ENCODE data around the gene RBMY1F. TPM values are rescaled to one million over a fixed set of nuclear protein-coding genes. Genes with fewer than 3 reads are reported as not detected.
"Not testable (repeated sequence)": the region's sequence is repeated elsewhere in the genome, so short reads cannot be mapped to it uniquely, and the experiment has no call there.

RBMY1F gene
- polyA plus RNA-seq (2011; rRNA removed) (not detected in 2 replicates), polyA minus RNA-seq (2011; rRNA and poly(A)+ RNA removed) (not detected in 2 replicates)

DNA sequence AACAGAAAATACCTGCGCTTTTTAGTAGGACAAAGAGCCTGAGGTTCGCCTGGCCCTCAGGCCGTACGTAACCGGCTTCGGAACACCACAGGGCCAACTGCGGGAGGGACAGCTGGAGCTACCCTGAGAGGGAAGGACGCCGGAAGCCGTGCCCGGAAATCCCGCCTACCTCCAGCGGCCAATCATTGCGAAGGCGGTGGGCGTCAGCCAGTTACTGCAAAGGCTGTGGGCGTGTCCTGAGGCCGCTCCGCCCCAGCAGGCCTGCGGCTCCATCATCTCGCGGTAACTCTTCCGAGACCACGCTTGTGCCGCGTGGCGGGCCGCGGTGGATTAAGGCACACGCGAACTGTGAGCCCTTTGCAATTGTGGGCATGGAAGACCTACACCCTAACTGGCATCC is at the start of gene RBMY1F:
Gene RBMY1F (minus strand): TSS at position 101 of the 400 bp plus-strand sequence. CDS start 1,954 bp downstream, outside the sequence.
- H3K27me3 ChIP-seq (ENCODE audit: control insufficient read depth, insufficient read depth, low read length); H3K36me3 ChIP-seq (ENCODE audit: control insufficient read depth, insufficient read depth, low read length); POLR2A ChIA-PET; CTCF ChIA-PET; H3K4me3 ChIP-seq (ENCODE audit: low read depth, low read length); DNase-seq (ENCODE audit: low read depth): not testable (repeated sequence)

GRCh38 chrY:22151144-22151543 is 31.6 kb downstream of the RBMY1F start:
- not testable (repeated sequence) for H3K27me3 ChIP-seq (ENCODE audit: control insufficient read depth, insufficient read depth, low read length)

DNA sequence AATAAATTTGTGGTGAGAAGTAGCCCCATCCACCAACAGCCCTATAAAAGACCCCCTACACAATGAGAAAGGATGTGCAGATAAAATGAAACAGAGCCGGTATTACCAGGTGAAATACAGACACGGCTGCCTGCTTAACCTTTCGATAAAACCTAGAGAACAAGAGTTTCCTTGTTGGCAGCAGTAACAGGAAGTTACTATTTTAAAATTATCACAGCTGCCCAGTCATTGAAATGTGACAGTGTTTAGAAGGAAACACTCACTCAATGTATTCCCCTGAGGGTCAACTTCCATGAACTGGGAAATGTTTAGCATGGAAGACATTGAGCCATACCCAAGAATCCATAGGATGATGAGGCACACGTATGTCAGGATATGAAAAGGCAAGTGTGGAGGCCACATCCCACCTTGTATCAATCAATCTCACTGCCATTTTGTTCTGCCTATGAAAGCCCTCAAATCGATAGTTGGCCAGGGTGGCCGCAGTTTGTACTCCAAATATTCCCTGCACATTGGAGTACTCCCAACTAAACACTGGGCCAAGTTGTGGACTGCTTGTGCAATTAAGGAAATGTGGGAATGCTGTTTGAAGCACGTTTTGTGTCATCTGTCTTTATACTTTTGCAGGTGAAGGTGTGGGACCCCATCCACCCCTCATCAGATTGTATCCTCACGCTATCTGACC is 41.6 kb downstream of the RBMY1F start:
- POLR2A ChIA-PET; H3K4me3 ChIP-seq (ENCODE audit: low read depth, low read length); H3K27me3 ChIP-seq (ENCODE audit: control insufficient read depth, insufficient read depth, low read length); CTCF ChIA-PET; H3K36me3 ChIP-seq (ENCODE audit: control insufficient read depth, insufficient read depth, low read length); DNase-seq (ENCODE audit: low read depth): not testable (repeated sequence)

More at GRCh38 chrY:22151144-22151543, 31.6 kb downstream of the RBMY1F start:
- DNase-seq (ENCODE audit: low read depth); H3K36me3 ChIP-seq (ENCODE audit: control insufficient read depth, insufficient read depth, low read length); POLR2A ChIA-PET; H3K4me3 ChIP-seq (ENCODE audit: low read depth, low read length); CTCF ChIA-PET: not testable (repeated sequence)

DNA sequence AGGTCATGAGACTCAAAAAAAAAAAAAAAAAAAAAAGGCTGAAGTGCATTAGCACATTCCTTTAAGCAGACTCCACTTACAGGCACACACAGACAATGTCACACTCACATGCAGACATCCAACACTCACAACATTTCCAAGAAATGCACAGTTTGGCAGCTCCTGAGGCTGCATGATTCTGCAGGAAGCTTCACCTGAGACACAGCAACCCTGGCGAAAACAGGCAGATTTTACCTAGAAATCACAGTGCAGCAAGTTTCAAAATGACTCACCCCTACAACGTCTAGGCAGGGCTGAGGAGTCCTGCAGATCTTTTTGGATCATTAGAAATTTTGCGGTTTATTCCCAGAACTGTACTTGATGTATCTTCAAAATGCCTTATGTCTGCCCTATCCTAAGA is 48.0 kb downstream of the RBMY1F start:
- POLR2A ChIA-PET; H3K4me3 ChIP-seq (ENCODE audit: low read depth, low read length); H3K27me3 ChIP-seq (ENCODE audit: control insufficient read depth, insufficient read depth, low read length); CTCF ChIA-PET; H3K36me3 ChIP-seq (ENCODE audit: control insufficient read depth, insufficient read depth, low read length); DNase-seq (ENCODE audit: low read depth): not testable (repeated sequence)

DNA sequence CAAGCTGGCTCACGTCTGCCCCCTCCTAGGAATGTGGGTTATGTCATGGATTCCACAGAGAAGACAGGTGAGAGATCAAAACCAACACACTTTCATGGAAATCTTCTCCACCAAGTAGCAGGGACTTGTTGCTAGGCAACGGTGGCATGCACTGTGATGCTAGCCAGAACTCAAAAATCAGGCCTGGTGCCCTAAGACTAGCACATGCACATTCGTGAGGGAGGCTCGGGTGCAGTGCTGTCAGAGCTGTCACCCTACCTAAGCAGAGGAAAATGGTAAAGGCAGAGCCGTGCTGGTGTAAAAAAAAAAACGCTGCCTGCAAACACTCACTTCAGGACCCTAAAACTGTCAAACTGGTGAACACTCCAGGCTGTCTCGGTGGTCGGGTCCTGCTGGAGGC is 52.2 kb downstream of the RBMY1F start:
- CTCF ChIA-PET; H3K36me3 ChIP-seq (ENCODE audit: control insufficient read depth, insufficient read depth, low read length); DNase-seq (ENCODE audit: low read depth); H3K4me3 ChIP-seq (ENCODE audit: low read depth, low read length); H3K27me3 ChIP-seq (ENCODE audit: control insufficient read depth, insufficient read depth, low read length); POLR2A ChIA-PET: not testable (repeated sequence)

Other genes with a start within 250 kb of the RBMY1F start
- gene RBMY1J, start 220.5 kb upstream of the RBMY1F start, polyA plus RNA-seq (2011; rRNA removed), result not detected in 2 replicates